A673 (cell line): ENCODE data around the gene ISOC2. TPM values are rescaled to one million over a fixed set of nuclear protein-coding genes. Genes with fewer than 3 reads are reported as not detected.

Experiments used
- BruUV-seq: library from RNA; stranded (reverse); fragments of 400-500 nt; replicated peaks from 2 replicates; lab custom pipeline; 2021; lab: Mats Ljungman, UMichigan
- CTCF ChIA-PET: fragments of 300-600 bp; sonication (Branson Sonifier 250); formaldehyde crosslinking; loops from one replicate; lab custom pipeline; 2022; ENCODE audit warnings: antibody characterized with exemption; lab: Charles Lee
- POLR2A ChIA-PET: fragments of 300-600 bp; sonication (Branson Sonifier 250); formaldehyde crosslinking; loops from one replicate; lab custom pipeline; 2022; ENCODE audit warnings: antibody characterized with exemption; ENCODE audit not compliant: low non-redundant PET; lab: Charles Lee
- DNase-seq: peaks from one replicate; pipeline ENCODE4 v3.0.0-alpha.2; 2015; ENCODE audit warnings: low spot score
- H3K27ac ChIP-seq: fragments of 200-600 bp; sonication (generic); 2 replicates; pipeline ENCODE4 v1.5.1; 2016; ENCODE audit warnings: mixed run types, low read depth, mild to moderate bottlenecking, mixed read lengths, antibody characterized with exemption, low read length; ENCODE audit not compliant: poor library complexity, severe bottlenecking
- H3K27me3 ChIP-seq: fragments of 200-600 bp; sonication (generic); replicated peaks from 2 replicates; pipeline ENCODE4 v1.6.1; 2017; ENCODE audit warnings: mixed run types, low read depth, mild to moderate bottlenecking, mixed read lengths, antibody characterized with exemption, low read length; ENCODE audit not compliant: insufficient read depth, poor library complexity
- H3K36me3 ChIP-seq: fragments of 200-600 bp; sonication (generic); 2 replicates; pipeline ENCODE4 v1.6.1; 2016; ENCODE audit warnings: mixed run types, mild to moderate bottlenecking, mixed read lengths, antibody characterized with exemption, low read length; ENCODE audit not compliant: insufficient read depth, poor library complexity, severe bottlenecking
- H3K4me1 ChIP-seq: fragments of 200-600 bp; sonication (generic); 2 replicates; pipeline ENCODE4 v1.6.1; 2017; ENCODE audit warnings: mixed run types, mild to moderate bottlenecking, mixed read lengths, antibody characterized with exemption, low read length; ENCODE audit not compliant: insufficient read depth, poor library complexity, severe bottlenecking
- H3K4me3 ChIP-seq: fragments of 200-600 bp; sonication (generic); 2 replicates; pipeline ENCODE4 v1.5.1; 2016; ENCODE audit warnings: low read depth, mixed run types, mild to moderate bottlenecking, mixed read lengths, low read length; ENCODE audit not compliant: poor library complexity, severe bottlenecking
- H3K9me3 ChIP-seq: fragments of 200-600 bp; sonication (generic); 2 replicates; pipeline ENCODE4 v1.6.1; 2016; ENCODE audit warnings: mixed run types, low read depth, mild to moderate bottlenecking, mixed read lengths, antibody characterized with exemption, low read length; ENCODE audit not compliant: poor library complexity, severe bottlenecking
- EZH2 ChIP-seq: fragments of 200-600 bp; sonication (generic); IDR thresholded peaks from 2 replicates; pipeline ENCODE4 v1.6.1; 2017; ENCODE audit warnings: borderline replicate concordance, low read depth, mild to moderate bottlenecking, mixed read lengths, antibody characterized with exemption, low read length; ENCODE audit not compliant: poor library complexity, severe bottlenecking
- intact Hi-C: fragments of 100-400 bp; cut with micrococcal nuclease; formaldehyde crosslinking; loops from one replicate; pipeline ENCODE4 v1.10.0; 2022; ENCODE audit not compliant: unreplicated experiment
- total RNA-seq: library from RNA; stranded (reverse); gene quantifications from 2 replicates; pipeline ENCODE4 v1.2.3, GENCODE V29; 2021
- TF ChIP-seq, protein P1 (sequence below): fragments of 300-800, 200-600 bp; sonication (generic); conservative IDR thresholded peaks from 2 replicates; pipeline ENCODE4 v1.5.1; 2017; ENCODE audit warnings: low read depth, mild to moderate bottlenecking, antibody characterized with exemption, low read length, moderate library complexity, mixed read lengths

The ISOC2 gene
- total RNA-seq, 1 experiment from 2014 or later, result 33.2 TPM

DNA sequence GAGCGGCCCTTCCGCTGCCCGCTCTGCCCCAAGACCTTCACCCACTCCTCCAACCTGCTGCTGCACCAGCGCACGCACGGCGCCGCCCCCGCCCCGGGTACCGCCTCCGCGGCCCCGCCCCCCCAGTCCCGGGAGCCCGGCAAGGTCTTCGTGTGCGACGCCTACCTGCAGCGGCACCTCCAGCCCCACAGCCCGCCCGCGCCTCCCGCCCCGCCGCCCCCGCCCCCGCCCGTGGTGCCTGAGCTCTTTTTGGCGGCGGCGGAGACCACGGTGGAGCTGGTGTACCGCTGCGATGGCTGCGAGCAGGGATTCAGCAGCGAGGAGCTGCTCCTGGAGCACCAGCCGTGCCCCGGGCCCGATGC, 20.3 kb upstream of the ISOC2 start:
- no peak overlapping the region for H3K27ac ChIP-seq
- no peaks in the 10 kb centered on the region for H3K27me3 ChIP-seq
- peaks cover 25% of the 10 kb centered on the region for H3K4me1 ChIP-seq
- no peak for DNase-seq
- no peak for TF ChIP-seq EZH2
- TF ChIP-seq, protein P1, sequence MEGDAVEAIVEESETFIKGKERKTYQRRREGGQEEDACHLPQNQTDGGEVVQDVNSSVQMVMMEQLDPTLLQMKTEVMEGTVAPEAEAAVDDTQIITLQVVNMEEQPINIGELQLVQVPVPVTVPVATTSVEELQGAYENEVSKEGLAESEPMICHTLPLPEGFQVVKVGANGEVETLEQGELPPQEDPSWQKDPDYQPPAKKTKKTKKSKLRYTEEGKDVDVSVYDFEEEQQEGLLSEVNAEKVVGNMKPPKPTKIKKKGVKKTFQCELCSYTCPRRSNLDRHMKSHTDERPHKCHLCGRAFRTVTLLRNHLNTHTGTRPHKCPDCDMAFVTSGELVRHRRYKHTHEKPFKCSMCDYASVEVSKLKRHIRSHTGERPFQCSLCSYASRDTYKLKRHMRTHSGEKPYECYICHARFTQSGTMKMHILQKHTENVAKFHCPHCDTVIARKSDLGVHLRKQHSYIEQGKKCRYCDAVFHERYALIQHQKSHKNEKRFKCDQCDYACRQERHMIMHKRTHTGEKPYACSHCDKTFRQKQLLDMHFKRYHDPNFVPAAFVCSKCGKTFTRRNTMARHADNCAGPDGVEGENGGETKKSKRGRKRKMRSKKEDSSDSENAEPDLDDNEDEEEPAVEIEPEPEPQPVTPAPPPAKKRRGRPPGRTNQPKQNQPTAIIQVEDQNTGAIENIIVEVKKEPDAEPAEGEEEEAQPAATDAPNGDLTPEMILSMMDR, result no peak
- no peaks in the 10 kb centered on the region for H3K36me3 ChIP-seq
- no peak overlapping the region for H3K4me3 ChIP-seq
- POLR2A ChIA-PET, result no interaction called here
- CTCF ChIA-PET, result no interaction called here
- BruUV-seq, result no TSS peak
- H3K9me3 ChIP-seq, result no peaks in the 10 kb centered on the region
- intact Hi-C loops, result no loop called here

DNA sequence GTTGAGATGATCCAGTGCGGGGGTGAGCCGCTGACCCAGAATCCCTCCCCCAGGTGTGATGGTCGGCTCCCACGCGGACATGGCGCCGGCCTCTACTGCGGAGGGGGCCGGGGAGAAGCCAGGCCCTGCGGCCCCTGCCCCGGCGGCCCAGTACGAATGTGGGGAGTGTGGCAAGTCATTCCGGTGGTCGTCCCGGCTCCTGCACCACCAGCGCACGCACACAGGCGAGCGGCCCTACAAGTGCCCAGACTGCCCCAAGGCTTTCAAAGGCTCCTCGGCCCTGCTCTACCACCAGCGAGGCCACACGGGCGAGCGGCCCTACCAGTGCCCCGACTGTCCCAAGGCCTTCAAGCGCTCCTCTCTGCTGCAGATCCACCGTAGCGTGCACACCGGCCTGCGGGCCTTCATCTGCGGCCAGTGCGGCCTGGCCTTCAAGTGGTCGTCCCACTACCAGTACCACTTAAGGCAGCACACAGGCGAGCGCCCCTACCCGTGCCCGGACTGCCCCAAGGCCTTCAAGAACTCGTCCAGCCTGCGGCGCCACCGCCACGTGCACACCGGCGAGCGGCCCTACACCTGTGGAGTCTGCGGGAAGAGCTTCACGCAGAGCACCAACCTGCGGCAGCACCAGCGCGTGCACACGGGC, 19.8 kb upstream of the ISOC2 start:
- CTCF ChIA-PET, result no interaction called here
- no peak overlapping the region for H3K4me3 ChIP-seq
- no peaks in the 10 kb centered on the region for H3K9me3 ChIP-seq
- H3K27me3 ChIP-seq, result no peaks in the 10 kb centered on the region
- POLR2A ChIA-PET, result no interaction called here
- H3K27ac ChIP-seq, result no peak overlapping the region
- no TSS peak for BruUV-seq
- intact Hi-C loops, result no loop called here
- peaks cover 21% of the 10 kb centered on the region for H3K4me1 ChIP-seq
- no peak for TF ChIP-seq EZH2
- TF ChIP-seq, protein P1, result no peak
- H3K36me3 ChIP-seq, result no peaks in the 10 kb centered on the region
- no peak for DNase-seq

DNA sequence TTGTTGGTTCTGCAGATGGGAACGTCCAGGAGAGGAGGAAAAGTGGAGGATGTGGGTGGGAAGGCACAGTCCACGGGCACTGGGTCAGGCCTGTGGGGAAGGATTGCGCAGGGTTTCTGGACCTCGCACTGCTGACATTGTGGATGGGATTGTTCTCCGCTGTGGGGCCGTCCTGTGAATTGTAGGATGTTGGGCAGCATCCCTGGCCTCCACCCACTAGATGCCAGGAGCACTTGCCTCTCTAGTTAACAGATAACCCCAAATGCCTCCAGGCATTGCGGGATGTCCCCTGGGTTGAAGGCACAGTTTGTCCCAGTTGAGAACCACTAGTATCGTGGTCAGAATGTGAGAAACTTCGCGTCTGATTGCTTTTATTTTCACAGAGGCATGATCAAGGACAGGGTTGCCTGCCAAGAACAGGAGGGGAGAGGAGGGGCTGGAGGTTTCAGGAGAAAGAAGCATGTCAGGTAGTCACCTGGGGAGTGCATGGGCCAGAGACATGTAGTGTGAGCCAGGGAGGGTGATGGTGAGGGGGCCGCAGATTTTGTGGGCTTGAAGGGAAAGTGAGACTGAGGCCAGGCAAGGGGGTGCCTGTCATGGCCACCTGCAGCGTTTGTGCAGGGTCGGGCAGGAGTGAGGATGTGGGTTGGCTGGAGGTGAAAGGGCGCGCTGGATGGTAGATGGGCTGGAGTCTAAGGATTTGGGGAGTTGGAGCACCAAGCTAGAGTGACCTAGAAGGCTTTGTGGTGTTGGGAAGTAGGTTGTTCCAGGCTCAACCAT, 18.2 kb upstream of the ISOC2 start:
- Histone ChIP-seq H3K27me3 (no peaks in the 10 kb centered on the region), H3K9me3 (no peaks in the 10 kb centered on the region), H3K27ac (no peak overlapping the region), H3K4me1 (peaks cover 19% of the 10 kb centered on the region), H3K4me3 (no peak overlapping the region), H3K36me3 (no peaks in the 10 kb centered on the region)
- ChIA-PET POLR2A (no interaction called here), CTCF (no interaction called here)
- intact Hi-C loops, result no loop called here
- DNase-seq, result no peak
- BruUV-seq, result no TSS peak
- TF ChIP-seq EZH2, result no peak
- TF ChIP-seq, protein P1, result no peak
